Testis (tissue), 2 donors: ENCODE measurements around the gene ATG4B.

Experiments used
- CTCF ChIP-seq, 3 experiments: fragments of 450-650 bp in 2 of 3; fragments of 200-600 bp in 1 of 3; sonication (generic) in 1 of 3; IDR thresholded peaks; one replicate each; pipeline ENCODE4 v1.5.1; 2016 to 2019; ENCODE audit warnings: antibody characterized with exemption in 3 of 3, mild to moderate bottlenecking in 2 of 3, moderate library complexity in 1 of 3
- POLR2A ChIP-seq: fragments of 450-650 bp; IDR thresholded peaks from one replicate; pipeline ENCODE4 v1.6.1; 2017; ENCODE audit warnings: antibody characterized with exemption, mild to moderate bottlenecking, moderate library complexity

- TF ChIP-seq POLR2A (no peak), CTCF (IDR thresholded peaks at IDR 0.05) (no peak)
These were observed 64.9 kb downstream of the ATG4B start for GRCh38 chr2:241702155-241703031.
